ENCODE measurements around the gene WNK2. TPM values are rescaled to one million over a fixed set of nuclear protein-coding genes. Genes with fewer than 3 reads are reported as not detected.

Gene WNK2
- total and polyA plus RNA-seq, 2 donors (not counting 3 experiments of a cell fraction or from before 2014, with no cell fraction given) = not detected

DNA sequence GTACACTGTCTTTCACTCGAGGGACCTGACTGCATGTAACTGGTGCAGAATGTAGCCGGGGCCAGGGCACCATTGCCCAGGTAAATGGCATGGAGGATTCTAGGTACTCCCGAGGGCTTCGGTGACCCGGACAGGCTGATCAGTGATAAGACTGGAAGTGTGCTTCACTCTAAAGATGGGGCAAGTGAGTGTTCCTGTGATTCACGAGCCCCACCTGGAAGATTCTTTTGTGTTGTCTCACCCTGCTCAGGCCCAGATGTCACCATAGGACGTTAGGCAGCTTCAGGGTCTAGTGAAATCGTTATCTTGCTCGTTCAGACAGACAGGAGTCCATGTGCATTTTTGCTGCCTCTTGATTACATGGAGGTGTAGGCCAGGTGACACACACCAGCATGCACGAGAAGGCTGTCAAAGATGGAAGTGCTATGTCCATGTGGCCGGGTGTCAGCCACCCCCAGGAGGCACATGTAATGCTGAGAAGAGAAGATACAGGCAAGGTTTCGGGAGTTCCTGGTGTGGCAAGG, 73.9 kb downstream of the WNK2 start:
- CTCF ChIA-PET = no interaction called here
- BruUV-seq (replicated peaks) = no TSS peak
- H3K79me2 ChIP-seq (ENCODE audit: control insufficient read depth, insufficient read depth, low read length) = no peaks in the 10 kb centered on the region
- DNase-seq (ENCODE audit: low read depth, low spot score) (no peak), FAIRE-seq (no peak)
- no peaks in the 10 kb centered on the region for H3K9me1 ChIP-seq (replicated peaks; ENCODE audit: control insufficient read depth, extremely low read depth, insufficient read depth, low read length)
- POLR2A ChIA-PET = no interaction called here
- no peaks in the 10 kb centered on the region for H4K20me1 ChIP-seq (replicated peaks; ENCODE audit: control insufficient read depth, extremely low read depth, insufficient read depth, low read length)
- H3K4me2 ChIP-seq (ENCODE audit: insufficient read depth, low read length) = no peak overlapping the region
- no peak overlapping the region for H2AFZ ChIP-seq (ENCODE audit: low read depth, low read length)
- H3K27ac ChIP-seq (ENCODE audit: insufficient read depth, low read depth, low read length) = no peak overlapping the region
- no peaks in the 10 kb centered on the region for H3K27me3 ChIP-seq (ENCODE audit: control insufficient read depth in 2 of 2, insufficient read depth in 2 of 2, low read length in 2 of 2)
- no peak overlapping the region for H3K4me3 ChIP-seq (replicated peaks in 1 of 3; ENCODE audit: insufficient read depth in 1 of 3, low read depth in 1 of 3, low read length in 3 of 3)
- no peaks in the 10 kb centered on the region for H3K36me3 ChIP-seq (ENCODE audit: control insufficient read depth in 2 of 2, extremely low read depth in 1 of 2, insufficient read depth in 2 of 2, low read length in 2 of 2)
- no peak for TF ChIP-seq GATA2 (IDR thresholded peaks at IDR 0.05; ENCODE audit: insufficient read depth, insufficient read length, low read depth, low read length)
- no peak for TF ChIP-seq POLR2A (IDR thresholded peaks at IDR 0.05; ENCODE audit: low read depth, low read length)
- no peak for TF ChIP-seq JUN (IDR thresholded peaks at IDR 0.05; ENCODE audit: borderline replicate concordance, insufficient read depth, insufficient read length, low read depth)
- TF ChIP-seq MYC (IDR thresholded peaks at IDR 0.05; ENCODE audit: low read depth, low read length) = no peak
- TF ChIP-seq CTCF (IDR thresholded peaks at IDR 0.05; ENCODE audit: extremely low read depth in 1 of 2, insufficient read depth in 1 of 2, low read depth in 1 of 2, low read length in 2 of 2) = no peak
- no peak for TF ChIP-seq FOS (IDR thresholded peaks at IDR 0.05; ENCODE audit: borderline replicate concordance, insufficient read depth, low read length)
- no peaks in the 10 kb centered on the region for H3K4me1 ChIP-seq (ENCODE audit: control insufficient read depth, extremely low read depth, insufficient read depth, low read length)
- no peaks in the 10 kb centered on the region for H3K9me3 ChIP-seq (replicated peaks; ENCODE audit: control insufficient read depth, insufficient read depth, low read length)
- dilution Hi-C loops (cut with MboI; ENCODE audit: extremely low pct_ligation_motif_present, low sequenced_read_pairs) (no loop called here), intact Hi-C loops (cut with micrococcal nuclease) (no loop called here)
- H3K9ac ChIP-seq (replicated peaks; ENCODE audit: extremely low read depth, insufficient read depth, low read length) = no peak overlapping the region

- CTCF ChIA-PET = no interaction called here
- DNase-seq (ENCODE audit: low read depth, low spot score) (no peak), FAIRE-seq (no peak)
- POLR2A ChIA-PET = no interaction called here
- no peaks in the 10 kb centered on the region for H3K9me1 ChIP-seq (replicated peaks; ENCODE audit: control insufficient read depth, extremely low read depth, insufficient read depth, low read length)
- H3K4me3 ChIP-seq (replicated peaks in 1 of 3; ENCODE audit: insufficient read depth in 1 of 3, low read depth in 1 of 3, low read length in 3 of 3) = no peak overlapping the region
- TF ChIP-seq EZH2 (IDR thresholded peaks at IDR 0.05; ENCODE audit: borderline replicate concordance, low read depth, low read length, severe bottlenecking) (no peak), POLR2AphosphoS5 (IDR thresholded peaks at IDR 0.05; ENCODE audit: insufficient read depth, low read depth, low read length) (no peak), FOS (IDR thresholded peaks at IDR 0.05; ENCODE audit: borderline replicate concordance, insufficient read depth, low read length) (no peak), GATA2 (IDR thresholded peaks at IDR 0.05; ENCODE audit: insufficient read depth, insufficient read length, low read depth, low read length) (no peak), POLR2A (IDR thresholded peaks at IDR 0.05; ENCODE audit: low read depth, low read length) (no peak), MAX (IDR thresholded peaks at IDR 0.05; ENCODE audit: insufficient read depth, insufficient read length) (no peak), CTCF (IDR thresholded peaks at IDR 0.05; ENCODE audit: extremely low read depth in 1 of 2, insufficient read depth in 1 of 2, low read depth in 1 of 2, low read length in 2 of 2) (no peak), MYC (IDR thresholded peaks at IDR 0.05; ENCODE audit: low read depth, low read length) (no peak)
- H3K79me2 ChIP-seq (ENCODE audit: control insufficient read depth, insufficient read depth, low read length) = no peaks in the 10 kb centered on the region
- H3K27me3 ChIP-seq (ENCODE audit: control insufficient read depth in 2 of 2, insufficient read depth in 2 of 2, low read length in 2 of 2) = no peaks in the 10 kb centered on the region
- dilution Hi-C loops (cut with MboI; ENCODE audit: extremely low pct_ligation_motif_present, low sequenced_read_pairs) = no loop called here
- no peaks in the 10 kb centered on the region for H3K9me3 ChIP-seq (replicated peaks; ENCODE audit: control insufficient read depth, insufficient read depth, low read length)
- no peak overlapping the region for H3K4me2 ChIP-seq (ENCODE audit: insufficient read depth, low read length)
- intact Hi-C loops (cut with micrococcal nuclease) = no loop called here
- H3K4me1 ChIP-seq (ENCODE audit: control insufficient read depth, extremely low read depth, insufficient read depth, low read length) = no peaks in the 10 kb centered on the region
- BruUV-seq (replicated peaks) = no TSS peak
- H3K36me3 ChIP-seq (ENCODE audit: control insufficient read depth in 2 of 2, extremely low read depth in 1 of 2, insufficient read depth in 2 of 2, low read length in 2 of 2) = no peaks in the 10 kb centered on the region
- no peak overlapping the region for H3K9ac ChIP-seq (replicated peaks; ENCODE audit: extremely low read depth, insufficient read depth, low read length)
- no peaks in the 10 kb centered on the region for H4K20me1 ChIP-seq (replicated peaks; ENCODE audit: control insufficient read depth, extremely low read depth, insufficient read depth, low read length)
- H3K27ac ChIP-seq (ENCODE audit: insufficient read depth, low read depth, low read length) = no peak overlapping the region
- H2AFZ ChIP-seq (ENCODE audit: low read depth, low read length) = no peak overlapping the region
These were observed 74.5 kb downstream of the WNK2 start for GRCh38 chr9:93258419-93258817.

Measured in endothelial cell of umbilical vein (primary cell).